Measurements from ENCODE around the gene TLR4. TPM values are rescaled to one million over a fixed set of nuclear protein-coding genes. Genes with fewer than 3 reads are reported as not detected.

TLR4 gene
- total and polyA plus RNA-seq, 2 experiments from 2014 or later = 5.1 to 11.9 TPM

DNA sequence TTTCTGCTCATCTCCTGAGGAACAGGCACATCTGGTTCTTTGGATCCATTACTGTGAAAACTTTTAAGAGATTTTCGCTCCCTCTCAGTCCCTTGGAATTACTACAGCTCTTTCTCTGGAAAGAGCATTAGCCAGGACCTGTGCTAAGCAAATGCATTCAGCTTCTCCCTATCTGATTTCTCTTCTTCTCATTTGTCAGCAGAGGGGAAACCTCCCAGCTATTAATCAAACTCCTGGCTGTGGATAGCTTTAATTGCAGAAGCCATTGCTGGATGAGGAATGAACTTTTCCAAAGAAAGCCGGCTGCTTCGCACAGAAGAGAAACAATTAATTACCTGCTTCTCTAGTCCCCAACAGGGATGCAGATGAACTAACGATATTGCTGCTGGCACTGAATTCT is 37.9 kb downstream of the TLR4 start:
- no peak overlapping the region for H3K4me3 ChIP-seq
- peaks cover 14% of the 10 kb centered on the region for H3K27me3 ChIP-seq (replicated peaks; ENCODE audit: insufficient read depth)
- TF ChIP-seq EZH2 (IDR thresholded peaks at IDR 0.05; ENCODE audit: insufficient read depth, poor library complexity, severe bottlenecking) = no peak
- TF ChIP-seq EZH2phosphoT487 (IDR thresholded peaks at IDR 0.05; ENCODE audit: insufficient read depth, low read depth) = no peak
- DNase-seq = no peak
- no peaks in the 10 kb centered on the region for H3K36me3 ChIP-seq (ENCODE audit: low read depth)
- H3K9me3 ChIP-seq (ENCODE audit: low read depth) = no peaks in the 10 kb centered on the region
- no peak overlapping the region for H3K4me2 ChIP-seq (ENCODE audit: unreplicated experiment)
- no peaks in the 10 kb centered on the region for H3K79me2 ChIP-seq (ENCODE audit: insufficient read depth)
- in situ Hi-C loops (cut with MboI) = no loop called here
- H2AFZ ChIP-seq = no peak overlapping the region
- H3K4me1 ChIP-seq (ENCODE audit: insufficient read depth) = no peaks in the 10 kb centered on the region
- no peaks in the 10 kb centered on the region for H3F3A ChIP-seq (ENCODE audit: insufficient read depth)
- no peak overlapping the region for H3K27ac ChIP-seq
- no peak overlapping the region for H3K9ac ChIP-seq
- WGBS, 2 experiments (ENCODE audit: low coverage in 1 of 2, low lambda C conversion rate in 2 of 2, missing lambda C conversion rate in 2 of 2) = 45 to 51% methylated on average over 4 of the region's 4 CpGs
- H3K9me2 ChIP-seq (ENCODE audit: insufficient read depth) = no peaks in the 10 kb centered on the region
- H4K20me1 ChIP-seq (ENCODE audit: insufficient read depth) = no peaks in the 10 kb centered on the region

DNA sequence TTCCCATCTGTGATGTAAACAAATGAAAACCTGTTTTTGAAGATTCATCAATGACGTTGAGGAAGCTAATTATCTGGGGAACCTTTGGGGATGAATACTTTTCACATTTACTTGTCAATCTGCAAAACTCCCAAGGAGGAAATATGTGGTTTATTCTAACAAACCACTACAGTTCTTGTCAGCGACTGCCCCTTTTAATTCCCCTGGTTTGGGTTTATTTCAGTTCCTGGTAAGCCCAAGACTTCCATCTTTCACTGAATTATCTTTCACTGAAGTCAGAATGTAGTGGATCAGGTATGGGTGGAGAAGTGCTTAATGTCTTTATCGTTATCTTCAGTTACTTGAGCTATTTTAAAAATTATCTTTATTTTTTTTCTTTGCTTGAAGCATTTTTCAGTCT is 40.2 kb downstream of the TLR4 start:
- peaks cover 14% of the 10 kb centered on the region for H3K27me3 ChIP-seq (replicated peaks; ENCODE audit: insufficient read depth)
- no peaks in the 10 kb centered on the region for H3K4me1 ChIP-seq (ENCODE audit: insufficient read depth)
- peak overlapping the region; percentile 82 for H2AFZ ChIP-seq
- no peaks in the 10 kb centered on the region for H3K9me2 ChIP-seq (ENCODE audit: insufficient read depth)
- 68 to 71% methylated on average over 3 of the region's 3 CpGs for WGBS, 2 experiments (ENCODE audit: low coverage in 1 of 2, low lambda C conversion rate in 2 of 2, missing lambda C conversion rate in 2 of 2)
- H3K27ac ChIP-seq = no peak overlapping the region
- H3K9ac ChIP-seq = peak overlapping the region; percentile 47; the same call in 1 of the 2 replicates
- H3K9me3 ChIP-seq (ENCODE audit: low read depth) = no peaks in the 10 kb centered on the region
- in situ Hi-C loops (cut with MboI) = no loop called here
- no peaks in the 10 kb centered on the region for H3K36me3 ChIP-seq (ENCODE audit: low read depth)
- DNase-seq = no peak
- no peaks in the 10 kb centered on the region for H3K79me2 ChIP-seq (ENCODE audit: insufficient read depth)
- H4K20me1 ChIP-seq (ENCODE audit: insufficient read depth) = no peaks in the 10 kb centered on the region
- no peaks in the 10 kb centered on the region for H3F3A ChIP-seq (ENCODE audit: insufficient read depth)
- TF ChIP-seq EZH2 (IDR thresholded peaks at IDR 0.05; ENCODE audit: insufficient read depth, poor library complexity, severe bottlenecking) = peak; percentile 22
- no peak for TF ChIP-seq EZH2phosphoT487 (IDR thresholded peaks at IDR 0.05; ENCODE audit: insufficient read depth, low read depth)
- peak overlapping the region; percentile 70 for H3K4me3 ChIP-seq
- peak overlapping the region; percentile 87 for H3K4me2 ChIP-seq (ENCODE audit: unreplicated experiment)

GRCh38 chr9:117744856-117745389 is 40.7 kb downstream of the TLR4 start:
- Histone ChIP-seq H2AFZ (peak overlapping the region; percentile 82), H3K9ac (peak overlapping the region; percentile 47)
- in situ Hi-C loops (cut with MboI) = no loop called here

GRCh38 chr9:117745598-117745997 is 41.4 kb downstream of the TLR4 start:
- TF ChIP-seq EZH2 (IDR thresholded peaks at IDR 0.05; ENCODE audit: insufficient read depth, poor library complexity, severe bottlenecking) (peak; percentile 5), EZH2phosphoT487 (IDR thresholded peaks at IDR 0.05; ENCODE audit: insufficient read depth, low read depth) (no peak)
- in situ Hi-C loops (cut with MboI) = no loop called here
- 76 to 85% methylated on average over 8 of the region's 8 CpGs for WGBS, 2 experiments (ENCODE audit: low coverage in 1 of 2, low lambda C conversion rate in 2 of 2, missing lambda C conversion rate in 2 of 2)

More at GRCh38 chr9:117744856-117745389, 40.7 kb downstream of the TLR4 start:
- Histone ChIP-seq H3K4me1 (ENCODE audit: insufficient read depth) (no peaks in the 10 kb centered on the region), H3K36me3 (ENCODE audit: low read depth) (no peaks in the 10 kb centered on the region), H3K79me2 (ENCODE audit: insufficient read depth) (no peaks in the 10 kb centered on the region), H3K9me3 (ENCODE audit: low read depth) (no peaks in the 10 kb centered on the region), H3F3A (ENCODE audit: insufficient read depth) (no peaks in the 10 kb centered on the region), H3K4me3 (peak overlapping the region; percentile 70), H3K4me2 (ENCODE audit: unreplicated experiment) (peak overlapping the region; percentile 87), H3K27me3 (replicated peaks; ENCODE audit: insufficient read depth) (peaks cover 14% of the 10 kb centered on the region), H3K27ac (no peak overlapping the region), H3K9me2 (ENCODE audit: insufficient read depth) (no peaks in the 10 kb centered on the region), H4K20me1 (ENCODE audit: insufficient read depth) (no peaks in the 10 kb centered on the region)
- WGBS, 2 experiments (ENCODE audit: low coverage in 1 of 2, low lambda C conversion rate in 2 of 2, missing lambda C conversion rate in 2 of 2) = 4 to 5% methylated on average over 46 of the region's 46 CpGs
- DNase-seq = peak; percentile 47
- TF ChIP-seq EZH2phosphoT487 (IDR thresholded peaks at IDR 0.05; ENCODE audit: insufficient read depth, low read depth) = no peak
- TF ChIP-seq EZH2 (IDR thresholded peaks at IDR 0.05; ENCODE audit: insufficient read depth, poor library complexity, severe bottlenecking) = no peak

More at GRCh38 chr9:117745598-117745997, 41.4 kb downstream of the TLR4 start:
- Histone ChIP-seq H3K9me2 (ENCODE audit: insufficient read depth) (no peaks in the 10 kb centered on the region), H3K36me3 (ENCODE audit: low read depth) (no peaks in the 10 kb centered on the region), H3F3A (ENCODE audit: insufficient read depth) (no peaks in the 10 kb centered on the region), H3K27ac (no peak overlapping the region), H3K9me3 (ENCODE audit: low read depth) (no peaks in the 10 kb centered on the region), H4K20me1 (ENCODE audit: insufficient read depth) (no peaks in the 10 kb centered on the region), H3K4me3 (no peak overlapping the region), H2AFZ (no peak overlapping the region; the same call in 1 of the 2 replicates), H3K4me2 (ENCODE audit: unreplicated experiment) (no peak overlapping the region), H3K79me2 (ENCODE audit: insufficient read depth) (no peaks in the 10 kb centered on the region), H3K9ac (no peak overlapping the region), H3K4me1 (ENCODE audit: insufficient read depth) (no peaks in the 10 kb centered on the region), H3K27me3 (replicated peaks; ENCODE audit: insufficient read depth) (peaks cover 14% of the 10 kb centered on the region)
- no peak for DNase-seq

Data from GM23248 (cell line).